DMS153 (cell line): Measurements from ENCODE around the gene TM4SF18.

Experiments
- DNase-seq: peaks from one replicate; lab custom pipeline; 2025; lab: John Stamatoyannopoulos, UW

TM4SF18 gene

GRCh38 chr3:149330609-149331331 is 2.7 kb downstream of the TM4SF18 start:
- peak; percentile 74 for DNase-seq

DNA sequence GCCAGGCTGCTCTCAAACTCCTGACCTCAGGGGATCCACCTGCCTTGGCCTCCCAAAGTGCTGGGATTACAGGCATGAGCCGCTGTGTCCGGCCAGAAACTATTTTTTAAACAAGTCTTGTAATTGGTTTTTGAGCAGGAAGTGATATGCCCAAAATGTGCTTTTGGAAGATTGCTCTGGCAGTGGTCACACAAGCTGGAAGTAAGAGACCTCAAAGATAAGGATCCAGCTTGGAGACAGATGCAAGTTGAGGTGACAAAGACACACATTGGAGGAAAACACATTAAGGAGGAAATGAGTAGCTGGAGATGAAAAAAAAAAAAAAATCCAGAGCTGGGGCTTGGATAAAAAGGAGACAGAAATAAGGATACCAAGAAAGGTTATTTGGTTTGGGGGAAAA is 6.3 kb downstream of the TM4SF18 start:
- no peak for DNase-seq

DNA sequence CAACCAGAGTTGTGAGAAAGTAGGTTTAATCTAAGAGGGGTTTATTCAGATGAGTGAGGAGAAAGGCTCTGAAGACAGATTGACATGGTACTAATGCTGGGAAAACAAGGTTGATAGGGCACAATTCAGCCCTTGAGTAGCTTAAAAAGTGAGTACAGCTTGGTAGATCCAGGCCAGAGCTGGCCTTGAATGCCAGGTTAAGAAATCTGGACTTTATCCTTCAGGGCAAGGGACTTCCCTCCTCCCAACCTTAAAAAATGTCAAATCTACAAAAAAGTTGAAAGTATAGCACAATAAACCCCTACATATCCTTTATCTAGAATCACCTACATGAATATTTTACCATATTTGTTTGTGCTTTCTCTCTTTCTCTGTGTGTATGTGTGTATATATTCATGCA is 7.9 kb downstream of the TM4SF18 start:
- DNase-seq = no peak

- no peak for DNase-seq
These were observed 9.1 kb downstream of the TM4SF18 start for GRCh38 chr3:149324332-149324731.

- DNase-seq = no peak
These were observed 11.8 kb downstream of the TM4SF18 start for GRCh38 chr3:149321640-149322039.

GRCh38 chr3:149321136-149321535 is 12.3 kb downstream of the TM4SF18 start:
- no peak for DNase-seq

GRCh38 chr3:149319750-149320149 is 13.7 kb downstream of the TM4SF18 start:
- no peak for DNase-seq

DNA sequence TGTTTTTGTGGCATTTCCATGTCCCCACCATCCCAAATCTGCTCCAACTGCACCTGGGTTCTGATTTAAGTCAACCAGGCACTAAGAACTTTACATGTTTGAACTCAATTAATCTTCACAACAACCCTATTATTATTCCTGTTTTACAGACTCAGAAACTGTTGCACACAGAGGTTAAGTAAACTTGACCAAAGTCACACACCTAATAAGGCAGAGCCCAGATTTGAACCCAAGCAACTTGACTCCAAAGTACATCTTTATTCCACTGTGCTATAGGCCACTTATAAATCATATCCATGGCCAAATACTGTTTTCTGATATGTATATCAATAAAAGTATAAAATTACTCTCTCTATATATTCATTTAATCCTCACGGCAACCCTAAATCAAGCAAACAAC is 16.4 kb downstream of the TM4SF18 start:
- DNase-seq = no peak

DNA sequence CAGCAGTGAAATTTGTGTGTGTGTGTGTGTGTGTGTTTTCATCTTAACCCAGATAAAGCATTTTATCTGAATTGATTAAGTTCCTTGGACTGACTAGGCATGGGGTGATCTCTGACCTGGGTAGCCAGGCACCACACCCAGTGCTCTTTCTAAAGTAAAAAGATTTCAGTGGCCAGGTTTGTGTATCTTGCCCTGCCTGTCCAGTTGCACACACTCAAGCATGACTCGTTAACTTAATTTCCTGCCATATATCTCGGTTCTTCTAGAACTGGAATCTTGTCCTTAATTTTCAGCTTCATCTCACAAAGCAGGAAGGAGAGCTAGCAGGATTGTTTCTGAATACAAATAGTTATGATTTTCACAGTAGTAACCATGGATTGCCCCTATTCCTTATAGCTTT is 17.0 kb downstream of the TM4SF18 start:
- no peak for DNase-seq

DNA sequence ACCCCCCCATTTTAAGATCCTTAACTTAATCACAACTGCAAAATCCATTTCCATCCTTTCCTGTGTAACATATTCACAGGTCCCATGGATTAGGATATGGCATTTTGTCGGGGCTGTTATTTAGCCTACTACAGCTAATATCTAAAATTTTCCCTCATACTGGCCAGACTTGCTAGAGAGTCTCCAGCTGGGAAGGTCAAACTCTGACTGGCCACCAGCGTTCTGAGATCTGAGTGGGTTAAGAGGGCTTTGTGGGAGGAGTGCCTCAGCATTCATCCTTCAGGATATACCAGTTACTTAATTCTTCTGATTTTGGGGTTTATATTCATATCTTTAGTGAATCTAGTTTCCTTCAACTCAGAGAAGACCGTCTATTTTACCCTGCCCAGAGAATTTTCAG is 17.7 kb downstream of the TM4SF18 start:
- no peak for DNase-seq

DNA sequence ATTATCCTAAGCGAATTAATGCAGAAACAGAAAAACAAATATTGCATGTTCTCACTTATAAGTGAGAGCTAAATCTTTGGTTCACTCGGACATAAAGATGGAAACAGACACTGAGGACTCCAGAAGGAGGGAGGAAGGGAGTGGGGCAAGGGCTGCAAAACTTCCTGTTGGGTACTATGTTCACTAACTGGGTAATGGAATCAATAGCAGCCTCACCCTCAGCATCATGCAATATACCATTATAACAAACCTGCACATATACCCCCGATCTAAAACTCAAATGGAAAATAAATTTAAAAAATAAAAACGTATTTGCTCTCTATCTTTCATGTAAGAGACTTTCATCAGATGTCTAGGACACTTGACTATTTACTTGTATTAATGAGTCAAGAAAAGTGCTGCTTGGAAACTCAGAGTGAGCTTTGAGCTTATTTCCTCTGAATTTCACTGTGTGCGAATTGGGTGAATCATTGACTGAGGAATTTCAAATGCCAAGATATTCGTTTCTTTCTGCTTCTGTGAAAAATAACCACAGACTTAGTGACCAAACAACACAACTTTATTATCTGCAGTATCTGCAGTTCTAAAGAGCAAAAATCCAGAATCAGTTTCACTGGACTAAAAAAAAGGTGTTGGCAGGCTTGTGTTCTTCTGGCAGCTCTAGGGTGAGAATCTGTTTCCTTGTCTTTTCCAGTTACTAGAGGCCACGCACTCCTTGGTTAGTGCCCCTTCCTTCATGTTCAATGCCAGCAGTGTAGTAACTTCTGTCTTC is 18.4 kb downstream of the TM4SF18 start:
- no peak for DNase-seq

DNA sequence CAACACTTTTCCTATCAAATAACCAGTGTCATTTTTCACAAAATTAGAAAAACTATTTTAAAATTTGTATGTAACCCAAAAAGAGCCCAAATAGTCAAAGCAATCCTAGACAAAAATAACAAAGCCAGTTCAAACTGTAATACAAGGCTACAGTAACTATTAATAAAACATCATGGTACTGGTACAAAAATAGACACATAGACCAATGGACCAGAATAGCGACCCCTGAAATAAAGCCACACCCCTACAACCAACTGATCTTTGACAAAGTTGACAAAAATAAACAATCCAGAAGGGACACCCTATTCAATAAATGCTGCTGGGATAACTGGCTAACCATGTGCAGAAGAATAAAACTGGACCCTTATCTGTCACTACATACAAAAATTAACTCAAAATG is 19.9 kb downstream of the TM4SF18 start:
- no peak for DNase-seq

DNA sequence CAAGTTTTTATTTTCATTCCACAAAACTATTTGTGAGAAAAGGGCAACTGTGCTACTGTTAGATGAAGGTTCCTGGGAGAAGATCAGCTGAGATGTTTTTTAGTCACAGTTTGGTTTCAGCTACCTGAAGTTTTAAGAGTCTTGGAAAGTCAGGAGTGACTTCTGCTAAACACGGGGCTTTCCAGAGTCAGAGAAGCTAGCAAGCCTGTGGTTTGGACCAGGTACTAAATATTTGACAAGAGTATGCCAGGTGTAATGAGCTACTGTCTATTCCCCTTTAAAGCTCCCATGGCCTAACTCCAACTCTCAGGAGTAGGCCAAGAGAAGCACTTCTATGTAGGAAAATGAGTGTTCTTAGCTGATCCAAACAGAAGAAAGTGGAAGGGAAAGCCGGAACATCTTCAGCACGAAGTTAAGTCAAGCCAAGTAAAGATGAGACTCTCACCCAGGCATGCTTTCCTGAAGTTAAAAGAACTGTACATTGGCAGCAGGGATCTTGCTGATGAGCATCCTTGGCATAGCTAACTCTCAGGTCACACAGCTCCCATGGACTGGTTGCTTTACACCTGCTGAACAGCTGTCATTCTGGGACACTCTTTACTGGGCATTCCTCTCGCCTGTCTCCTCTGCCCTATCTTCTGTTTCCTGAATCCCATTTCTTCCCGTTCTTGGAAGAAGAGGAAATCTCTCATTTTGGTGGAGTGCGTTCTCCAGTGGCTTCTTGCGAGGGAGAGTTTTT is 22.5 kb downstream of the TM4SF18 start:
- no peak for DNase-seq

GRCh38 chr3:149307435-149307783 is 26.0 kb downstream of the TM4SF18 start:
- DNase-seq = no peak

DNA sequence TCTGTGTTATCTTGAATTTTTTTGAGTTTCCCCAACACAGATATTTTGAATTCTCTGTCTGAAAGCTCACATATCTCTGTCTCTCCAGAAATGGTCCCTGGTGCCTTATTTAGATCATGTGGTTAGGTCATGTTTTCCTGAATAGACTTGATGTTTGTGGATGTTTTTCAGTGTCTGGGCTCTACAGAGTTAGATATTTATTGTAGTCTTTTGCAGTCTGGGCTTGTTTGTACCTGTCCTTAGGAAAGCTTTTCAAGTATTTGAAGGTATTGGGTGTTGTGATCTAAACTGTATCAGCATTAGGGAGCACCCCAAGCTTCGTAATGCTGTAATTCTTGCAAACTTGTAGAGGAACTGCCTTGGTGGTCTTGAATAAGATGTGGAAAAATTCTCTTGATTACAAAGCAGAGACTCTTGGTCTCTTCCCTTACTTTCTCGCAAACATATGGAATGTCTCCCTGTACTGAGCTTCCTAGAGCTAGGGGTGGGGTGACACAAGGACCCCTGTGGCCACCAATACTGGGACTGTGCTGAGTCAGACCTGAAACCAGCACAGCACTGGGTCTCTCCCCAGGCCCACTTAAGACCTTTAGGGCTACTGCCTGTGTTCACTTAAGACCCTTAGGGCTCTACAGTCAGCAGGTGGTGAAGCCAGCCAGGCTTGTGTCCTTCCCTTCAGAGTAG is 26.5 kb downstream of the TM4SF18 start:
- no peak for DNase-seq

DNA sequence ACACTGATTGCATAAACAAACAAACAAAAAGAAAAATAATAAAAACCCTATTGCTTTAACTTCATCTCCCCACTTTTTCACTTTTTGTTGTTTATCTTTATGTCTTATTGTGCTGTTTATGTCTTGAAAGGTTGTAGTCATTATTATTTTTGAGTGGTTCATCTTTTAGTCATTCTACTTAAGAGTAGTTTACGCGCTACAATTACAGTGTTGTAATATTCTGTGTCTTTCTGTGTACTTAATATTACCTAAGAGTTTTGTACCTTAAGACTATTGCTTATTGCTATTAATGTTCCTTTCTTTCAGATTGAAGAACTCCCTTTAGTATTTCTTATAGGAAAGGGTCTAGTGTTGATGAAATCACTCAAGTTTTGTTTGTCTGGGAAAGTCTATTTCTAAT is 28.1 kb downstream of the TM4SF18 start:
- DNase-seq = no peak

DNA sequence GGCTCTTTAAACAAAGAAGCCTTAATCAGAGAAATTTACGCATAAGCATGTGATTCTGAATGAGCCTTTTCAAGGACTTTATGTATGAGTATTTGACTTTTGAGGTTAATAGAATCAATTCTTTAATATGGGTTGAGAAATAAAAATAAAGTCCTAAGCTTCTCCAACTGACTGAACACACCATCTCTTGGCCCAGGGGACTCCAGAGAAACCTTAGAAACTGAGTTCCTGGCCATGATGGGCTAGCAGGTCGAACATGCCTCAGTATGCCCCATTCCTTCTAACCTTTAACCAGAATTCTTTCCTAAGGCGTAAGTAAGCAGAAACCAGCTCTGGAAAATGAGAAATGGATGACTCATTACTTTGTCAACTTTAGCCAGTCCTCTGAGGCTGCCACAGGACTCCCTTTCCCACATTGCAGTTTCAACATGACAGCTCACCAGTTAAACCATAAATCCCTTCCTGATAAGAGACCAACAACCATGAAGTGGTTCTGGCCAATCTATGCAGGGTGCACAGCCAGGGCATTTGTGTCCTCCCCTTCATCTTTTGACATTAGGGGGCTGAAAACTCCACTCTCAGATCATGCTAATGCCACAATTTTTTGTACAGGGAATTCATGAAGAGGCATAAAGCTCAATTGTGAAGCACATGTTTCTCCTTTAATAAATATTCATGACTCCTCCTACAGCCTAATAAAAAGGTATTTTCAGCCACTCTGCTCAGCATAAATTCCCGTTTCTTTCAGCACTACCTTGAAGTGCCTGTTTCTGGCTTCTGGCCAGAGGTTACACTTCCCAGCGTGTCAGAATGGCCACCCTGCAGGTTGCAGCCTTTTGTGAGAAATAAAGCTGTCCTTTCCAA is 33.3 kb downstream of the TM4SF18 start:
- peak; percentile 46 for DNase-seq

- DNase-seq = no peak
These were observed 36.5 kb downstream of the TM4SF18 start for GRCh38 chr3:149296972-149297371.

DNA sequence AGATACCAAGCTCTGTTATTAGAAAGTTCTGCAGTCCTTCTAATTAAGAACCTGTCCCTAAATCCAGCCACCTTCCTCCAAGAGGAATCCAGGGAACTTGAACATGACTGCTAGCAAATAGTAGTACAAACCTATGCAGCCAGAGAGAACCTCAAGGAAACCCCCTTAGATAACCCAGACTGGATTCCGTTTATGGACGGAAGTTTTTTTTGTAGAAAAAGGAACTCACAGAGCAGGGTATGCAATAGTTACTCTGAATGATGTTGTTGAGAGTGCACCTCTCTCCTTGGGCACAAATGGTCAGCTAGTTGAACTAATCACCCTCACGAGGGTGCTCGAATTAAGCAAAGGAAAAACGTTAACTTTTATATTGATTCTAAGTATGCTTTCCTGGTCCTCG is 40.8 kb downstream of the TM4SF18 start:
- no peak for DNase-seq

DNA sequence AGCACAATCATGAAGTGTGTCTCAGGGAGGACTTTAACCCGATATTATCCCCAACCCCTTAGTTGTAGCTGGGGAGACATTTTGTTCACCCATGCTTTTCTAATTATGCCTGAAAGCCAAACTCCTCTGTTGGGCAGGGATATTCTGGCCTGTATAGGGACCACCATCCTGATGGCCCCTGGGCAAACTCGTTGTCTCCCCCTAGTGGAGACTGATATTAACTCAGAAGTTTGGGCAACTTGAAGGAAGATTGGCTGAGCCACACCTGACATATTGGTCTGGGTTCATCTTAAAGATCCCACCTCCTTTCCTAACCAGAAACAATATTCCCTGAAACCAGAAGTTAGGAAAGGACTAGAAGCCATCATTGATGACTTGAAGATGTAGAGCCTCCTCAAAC is 42.3 kb downstream of the TM4SF18 start:
- DNase-seq = no peak

DNA sequence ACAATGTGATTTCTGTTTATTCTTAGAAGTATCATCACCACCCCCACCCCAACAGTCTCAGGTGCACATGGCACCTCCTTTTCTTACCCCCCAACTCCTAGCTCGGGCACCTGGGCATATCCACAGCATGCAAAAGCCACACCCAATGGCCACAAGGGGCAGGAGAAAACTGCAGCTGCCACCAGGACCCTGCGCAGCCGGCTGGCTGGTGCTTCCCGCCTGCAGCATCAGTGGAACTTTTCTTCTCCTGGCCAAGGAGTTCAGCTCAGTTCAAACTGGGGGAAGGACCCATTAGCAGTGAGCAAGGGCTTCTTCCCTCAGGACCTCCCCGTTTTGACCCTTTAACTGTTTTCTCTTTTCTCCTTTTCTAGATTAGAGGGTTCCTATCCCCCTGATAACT is 44.8 kb downstream of the TM4SF18 start:
- DNase-seq = no peak

GRCh38 chr3:149284034-149284433 is 49.4 kb downstream of the TM4SF18 start:
- DNase-seq = no peak
